Transverse colon (tissue), 3 donors: ENCODE measurements around the gene ZNF106.

Source experiments
- POLR2A ChIP-seq: fragments of 450-650 bp; IDR thresholded peaks from one replicate; pipeline ENCODE4 v1.6.1; 2016; ENCODE audit warnings: antibody characterized with exemption, mild to moderate bottlenecking, moderate library complexity
- TF ChIP-seq, protein P1 (sequence below), 5 experiments: fragments of 200-600 bp in 3 of 5; fragments of 450-650 bp in 2 of 5; sonication (generic) in 3 of 5; IDR thresholded peaks; 1 replicate in 2 of 5; 2 replicates in 3 of 5; pipeline ENCODE4 v1.5.1; 2016 to 2017; ENCODE audit warnings: antibody characterized with exemption in 5 of 5, inconsistent platforms in 3 of 5, mild to moderate bottlenecking in 2 of 5, moderate library complexity in 1 of 5

DNA sequence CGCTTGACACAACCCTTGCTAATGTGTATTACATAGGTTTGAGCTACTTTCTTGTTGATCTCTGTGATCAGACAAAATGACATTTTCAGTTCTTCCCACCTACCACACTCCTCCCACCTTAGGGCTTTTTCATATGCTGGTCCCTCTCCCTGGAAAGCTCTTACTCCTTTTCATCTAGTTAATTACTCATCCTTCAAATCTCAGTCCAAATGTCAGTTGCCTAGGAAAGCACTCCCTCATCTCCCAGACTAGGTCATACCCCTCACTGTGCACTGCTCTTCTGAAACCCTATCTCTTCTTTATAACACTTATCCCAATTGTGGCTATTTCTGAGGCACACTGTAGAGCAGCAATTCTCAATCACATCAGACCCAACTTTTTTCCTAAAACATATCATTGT lies 7.3 kb downstream of the ZNF106 start:
- TF ChIP-seq POLR2A, result no peak
- TF ChIP-seq, protein P1, sequence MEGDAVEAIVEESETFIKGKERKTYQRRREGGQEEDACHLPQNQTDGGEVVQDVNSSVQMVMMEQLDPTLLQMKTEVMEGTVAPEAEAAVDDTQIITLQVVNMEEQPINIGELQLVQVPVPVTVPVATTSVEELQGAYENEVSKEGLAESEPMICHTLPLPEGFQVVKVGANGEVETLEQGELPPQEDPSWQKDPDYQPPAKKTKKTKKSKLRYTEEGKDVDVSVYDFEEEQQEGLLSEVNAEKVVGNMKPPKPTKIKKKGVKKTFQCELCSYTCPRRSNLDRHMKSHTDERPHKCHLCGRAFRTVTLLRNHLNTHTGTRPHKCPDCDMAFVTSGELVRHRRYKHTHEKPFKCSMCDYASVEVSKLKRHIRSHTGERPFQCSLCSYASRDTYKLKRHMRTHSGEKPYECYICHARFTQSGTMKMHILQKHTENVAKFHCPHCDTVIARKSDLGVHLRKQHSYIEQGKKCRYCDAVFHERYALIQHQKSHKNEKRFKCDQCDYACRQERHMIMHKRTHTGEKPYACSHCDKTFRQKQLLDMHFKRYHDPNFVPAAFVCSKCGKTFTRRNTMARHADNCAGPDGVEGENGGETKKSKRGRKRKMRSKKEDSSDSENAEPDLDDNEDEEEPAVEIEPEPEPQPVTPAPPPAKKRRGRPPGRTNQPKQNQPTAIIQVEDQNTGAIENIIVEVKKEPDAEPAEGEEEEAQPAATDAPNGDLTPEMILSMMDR (IDR thresholded peaks at IDR 0.05), result no peak
